WTC11 (cell line): ENCODE results near the gene CHSY3.

Experiments used
- CREB1 ChIP-seq: sonication (generic); formaldehyde crosslinking; IDR thresholded peaks from 2 replicates; pipeline ENCODE4 v1.8.0; 2023; ENCODE audit warnings: mild to moderate bottlenecking, missing genetic modification reagents
- JUN ChIP-seq: sonication (generic); formaldehyde crosslinking; IDR thresholded peaks from 2 replicates; pipeline ENCODE4 v1.8.0; 2023; ENCODE audit warnings: mild to moderate bottlenecking, missing genetic modification reagents
- NR3C1 ChIP-seq: sonication (generic); formaldehyde crosslinking; conservative IDR thresholded peaks from 2 replicates; pipeline ENCODE4 v1.8.1; 2023; ENCODE audit warnings: low read depth, mild to moderate bottlenecking, missing genetic modification reagents
- PRRX2 ChIP-seq: fragments of 250-450 bp; sonication (Bioruptor Pico); IDR thresholded peaks from 2 replicates; pipeline ENCODE4 v1.8.0; 2021; ENCODE audit warnings: mild to moderate bottlenecking
- RELA ChIP-seq: sonication (generic); formaldehyde crosslinking; IDR thresholded peaks from 2 replicates; pipeline ENCODE4 v1.8.1; 2022; ENCODE audit warnings: missing genetic modification reagents, mild to moderate bottlenecking, borderline replicate concordance
- TEAD1 ChIP-seq: sonication (generic); formaldehyde crosslinking; IDR thresholded peaks from 2 replicates; pipeline ENCODE4 v1.8.0; 2022; ENCODE audit warnings: mild to moderate bottlenecking, missing genetic modification reagents
- TF ChIP-seq, protein P1 (sequence below): sonication (generic); formaldehyde crosslinking; IDR thresholded peaks from 2 replicates; pipeline ENCODE4 v1.8.1; 2023; ENCODE audit warnings: mild to moderate bottlenecking, moderate library complexity, missing genetic modification reagents
- TF ChIP-seq, protein P2 (sequence below): fragments of 200-600 bp; IDR thresholded peaks from 2 replicates; pipeline ENCODE4 v1.8.0; 2022; ENCODE audit warnings: antibody characterized with exemption
- TF ChIP-seq, protein P3 (sequence below): sonication (generic); formaldehyde crosslinking; IDR thresholded peaks from 2 replicates; pipeline ENCODE4 v1.8.1; 2023; ENCODE audit warnings: mild to moderate bottlenecking, missing genetic modification reagents, moderate library complexity
- TF ChIP-seq, protein P4 (sequence below): sonication (generic); formaldehyde crosslinking; conservative IDR thresholded peaks from 2 replicates; pipeline ENCODE4 v1.8.1; 2023; ENCODE audit warnings: mild to moderate bottlenecking, low read depth, missing genetic modification reagents, moderate library complexity
- TF ChIP-seq, protein P5 (sequence below): sonication (generic); formaldehyde crosslinking; IDR thresholded peaks from 2 replicates; pipeline ENCODE4 v1.8.0; 2023; ENCODE audit warnings: mild to moderate bottlenecking, missing genetic modification reagents
- TF ChIP-seq, protein P6 (sequence below): sonication (generic); formaldehyde crosslinking; IDR thresholded peaks from 2 replicates; pipeline ENCODE4 v1.8.1; 2023; ENCODE audit warnings: mild to moderate bottlenecking, missing genetic modification reagents, moderate library complexity
- TF ChIP-seq, protein P7 (sequence below): sonication (generic); formaldehyde crosslinking; IDR thresholded peaks from 2 replicates; pipeline ENCODE4 v1.8.1; 2023; ENCODE audit warnings: mild to moderate bottlenecking, missing genetic modification reagents, borderline replicate concordance

DNA sequence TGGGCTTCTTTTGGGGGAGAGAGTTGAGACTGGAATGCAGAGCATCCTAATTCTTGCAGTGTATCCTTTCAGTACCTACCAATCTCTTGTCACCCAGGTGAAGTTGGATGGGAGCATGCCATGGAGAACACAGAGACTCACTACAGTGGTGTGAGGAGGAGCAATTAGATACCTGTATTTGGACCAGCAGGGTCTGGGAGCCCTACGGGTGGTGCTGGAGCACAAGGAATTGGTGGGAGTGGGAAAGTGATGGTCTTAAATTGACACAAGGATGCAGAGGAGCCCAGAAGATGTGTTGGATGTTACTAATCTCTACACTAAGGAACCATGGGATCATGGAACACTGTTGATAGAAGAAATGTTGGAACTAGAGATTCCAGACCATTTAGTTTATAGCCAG is 212.7 kb downstream of the CHSY3 start:
- TF ChIP-seq, protein P1, sequence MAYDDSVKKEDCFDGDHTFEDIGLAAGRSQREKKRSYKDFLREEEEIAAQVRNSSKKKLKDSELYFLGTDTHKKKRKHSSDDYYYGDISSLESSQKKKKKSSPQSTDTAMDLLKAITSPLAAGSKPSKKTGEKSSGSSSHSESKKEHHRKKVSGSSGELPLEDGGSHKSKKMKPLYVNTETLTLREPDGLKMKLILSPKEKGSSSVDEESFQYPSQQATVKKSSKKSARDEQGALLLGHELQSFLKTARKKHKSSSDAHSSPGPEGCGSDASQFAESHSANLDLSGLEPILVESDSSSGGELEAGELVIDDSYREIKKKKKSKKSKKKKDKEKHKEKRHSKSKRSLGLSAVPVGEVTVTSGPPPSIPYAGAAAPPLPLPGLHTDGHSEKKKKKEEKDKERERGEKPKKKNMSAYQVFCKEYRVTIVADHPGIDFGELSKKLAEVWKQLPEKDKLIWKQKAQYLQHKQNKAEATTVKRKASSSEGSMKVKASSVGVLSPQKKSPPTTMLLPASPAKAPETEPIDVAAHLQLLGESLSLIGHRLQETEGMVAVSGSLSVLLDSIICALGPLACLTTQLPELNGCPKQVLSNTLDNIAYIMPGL (CRISPR knock-in tag): no peak
- TF ChIP-seq, protein P2, sequence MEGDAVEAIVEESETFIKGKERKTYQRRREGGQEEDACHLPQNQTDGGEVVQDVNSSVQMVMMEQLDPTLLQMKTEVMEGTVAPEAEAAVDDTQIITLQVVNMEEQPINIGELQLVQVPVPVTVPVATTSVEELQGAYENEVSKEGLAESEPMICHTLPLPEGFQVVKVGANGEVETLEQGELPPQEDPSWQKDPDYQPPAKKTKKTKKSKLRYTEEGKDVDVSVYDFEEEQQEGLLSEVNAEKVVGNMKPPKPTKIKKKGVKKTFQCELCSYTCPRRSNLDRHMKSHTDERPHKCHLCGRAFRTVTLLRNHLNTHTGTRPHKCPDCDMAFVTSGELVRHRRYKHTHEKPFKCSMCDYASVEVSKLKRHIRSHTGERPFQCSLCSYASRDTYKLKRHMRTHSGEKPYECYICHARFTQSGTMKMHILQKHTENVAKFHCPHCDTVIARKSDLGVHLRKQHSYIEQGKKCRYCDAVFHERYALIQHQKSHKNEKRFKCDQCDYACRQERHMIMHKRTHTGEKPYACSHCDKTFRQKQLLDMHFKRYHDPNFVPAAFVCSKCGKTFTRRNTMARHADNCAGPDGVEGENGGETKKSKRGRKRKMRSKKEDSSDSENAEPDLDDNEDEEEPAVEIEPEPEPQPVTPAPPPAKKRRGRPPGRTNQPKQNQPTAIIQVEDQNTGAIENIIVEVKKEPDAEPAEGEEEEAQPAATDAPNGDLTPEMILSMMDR: no peak
- TF ChIP-seq, protein P3, sequence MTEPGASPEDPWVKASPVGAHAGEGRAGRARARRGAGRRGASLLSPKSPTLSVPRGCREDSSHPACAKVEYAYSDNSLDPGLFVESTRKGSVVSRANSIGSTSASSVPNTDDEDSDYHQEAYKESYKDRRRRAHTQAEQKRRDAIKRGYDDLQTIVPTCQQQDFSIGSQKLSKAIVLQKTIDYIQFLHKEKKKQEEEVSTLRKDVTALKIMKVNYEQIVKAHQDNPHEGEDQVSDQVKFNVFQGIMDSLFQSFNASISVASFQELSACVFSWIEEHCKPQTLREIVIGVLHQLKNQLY: no peak
- TF ChIP-seq, protein P4, sequence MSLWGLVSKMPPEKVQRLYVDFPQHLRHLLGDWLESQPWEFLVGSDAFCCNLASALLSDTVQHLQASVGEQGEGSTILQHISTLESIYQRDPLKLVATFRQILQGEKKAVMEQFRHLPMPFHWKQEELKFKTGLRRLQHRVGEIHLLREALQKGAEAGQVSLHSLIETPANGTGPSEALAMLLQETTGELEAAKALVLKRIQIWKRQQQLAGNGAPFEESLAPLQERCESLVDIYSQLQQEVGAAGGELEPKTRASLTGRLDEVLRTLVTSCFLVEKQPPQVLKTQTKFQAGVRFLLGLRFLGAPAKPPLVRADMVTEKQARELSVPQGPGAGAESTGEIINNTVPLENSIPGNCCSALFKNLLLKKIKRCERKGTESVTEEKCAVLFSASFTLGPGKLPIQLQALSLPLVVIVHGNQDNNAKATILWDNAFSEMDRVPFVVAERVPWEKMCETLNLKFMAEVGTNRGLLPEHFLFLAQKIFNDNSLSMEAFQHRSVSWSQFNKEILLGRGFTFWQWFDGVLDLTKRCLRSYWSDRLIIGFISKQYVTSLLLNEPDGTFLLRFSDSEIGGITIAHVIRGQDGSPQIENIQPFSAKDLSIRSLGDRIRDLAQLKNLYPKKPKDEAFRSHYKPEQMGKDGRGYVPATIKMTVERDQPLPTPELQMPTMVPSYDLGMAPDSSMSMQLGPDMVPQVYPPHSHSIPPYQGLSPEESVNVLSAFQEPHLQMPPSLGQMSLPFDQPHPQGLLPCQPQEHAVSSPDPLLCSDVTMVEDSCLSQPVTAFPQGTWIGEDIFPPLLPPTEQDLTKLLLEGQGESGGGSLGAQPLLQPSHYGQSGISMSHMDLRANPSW (CRISPR knock-in tag): no peak
- no peak for TF ChIP-seq NR3C1 (CRISPR knock-in tag)
- TF ChIP-seq TEAD1 (CRISPR knock-in tag): no peak
- TF ChIP-seq, protein P5, sequence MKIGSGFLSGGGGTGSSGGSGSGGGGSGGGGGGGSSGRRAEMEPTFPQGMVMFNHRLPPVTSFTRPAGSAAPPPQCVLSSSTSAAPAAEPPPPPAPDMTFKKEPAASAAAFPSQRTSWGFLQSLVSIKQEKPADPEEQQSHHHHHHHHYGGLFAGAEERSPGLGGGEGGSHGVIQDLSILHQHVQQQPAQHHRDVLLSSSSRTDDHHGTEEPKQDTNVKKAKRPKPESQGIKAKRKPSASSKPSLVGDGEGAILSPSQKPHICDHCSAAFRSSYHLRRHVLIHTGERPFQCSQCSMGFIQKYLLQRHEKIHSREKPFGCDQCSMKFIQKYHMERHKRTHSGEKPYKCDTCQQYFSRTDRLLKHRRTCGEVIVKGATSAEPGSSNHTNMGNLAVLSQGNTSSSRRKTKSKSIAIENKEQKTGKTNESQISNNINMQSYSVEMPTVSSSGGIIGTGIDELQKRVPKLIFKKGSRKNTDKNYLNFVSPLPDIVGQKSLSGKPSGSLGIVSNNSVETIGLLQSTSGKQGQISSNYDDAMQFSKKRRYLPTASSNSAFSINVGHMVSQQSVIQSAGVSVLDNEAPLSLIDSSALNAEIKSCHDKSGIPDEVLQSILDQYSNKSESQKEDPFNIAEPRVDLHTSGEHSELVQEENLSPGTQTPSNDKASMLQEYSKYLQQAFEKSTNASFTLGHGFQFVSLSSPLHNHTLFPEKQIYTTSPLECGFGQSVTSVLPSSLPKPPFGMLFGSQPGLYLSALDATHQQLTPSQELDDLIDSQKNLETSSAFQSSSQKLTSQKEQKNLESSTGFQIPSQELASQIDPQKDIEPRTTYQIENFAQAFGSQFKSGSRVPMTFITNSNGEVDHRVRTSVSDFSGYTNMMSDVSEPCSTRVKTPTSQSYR (CRISPR knock-in tag): no peak
- TF ChIP-seq, protein P6, sequence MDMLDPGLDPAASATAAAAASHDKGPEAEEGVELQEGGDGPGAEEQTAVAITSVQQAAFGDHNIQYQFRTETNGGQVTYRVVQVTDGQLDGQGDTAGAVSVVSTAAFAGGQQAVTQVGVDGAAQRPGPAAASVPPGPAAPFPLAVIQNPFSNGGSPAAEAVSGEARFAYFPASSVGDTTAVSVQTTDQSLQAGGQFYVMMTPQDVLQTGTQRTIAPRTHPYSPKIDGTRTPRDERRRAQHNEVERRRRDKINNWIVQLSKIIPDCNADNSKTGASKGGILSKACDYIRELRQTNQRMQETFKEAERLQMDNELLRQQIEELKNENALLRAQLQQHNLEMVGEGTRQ (CRISPR knock-in tag): no peak
- TF ChIP-seq, protein P7, sequence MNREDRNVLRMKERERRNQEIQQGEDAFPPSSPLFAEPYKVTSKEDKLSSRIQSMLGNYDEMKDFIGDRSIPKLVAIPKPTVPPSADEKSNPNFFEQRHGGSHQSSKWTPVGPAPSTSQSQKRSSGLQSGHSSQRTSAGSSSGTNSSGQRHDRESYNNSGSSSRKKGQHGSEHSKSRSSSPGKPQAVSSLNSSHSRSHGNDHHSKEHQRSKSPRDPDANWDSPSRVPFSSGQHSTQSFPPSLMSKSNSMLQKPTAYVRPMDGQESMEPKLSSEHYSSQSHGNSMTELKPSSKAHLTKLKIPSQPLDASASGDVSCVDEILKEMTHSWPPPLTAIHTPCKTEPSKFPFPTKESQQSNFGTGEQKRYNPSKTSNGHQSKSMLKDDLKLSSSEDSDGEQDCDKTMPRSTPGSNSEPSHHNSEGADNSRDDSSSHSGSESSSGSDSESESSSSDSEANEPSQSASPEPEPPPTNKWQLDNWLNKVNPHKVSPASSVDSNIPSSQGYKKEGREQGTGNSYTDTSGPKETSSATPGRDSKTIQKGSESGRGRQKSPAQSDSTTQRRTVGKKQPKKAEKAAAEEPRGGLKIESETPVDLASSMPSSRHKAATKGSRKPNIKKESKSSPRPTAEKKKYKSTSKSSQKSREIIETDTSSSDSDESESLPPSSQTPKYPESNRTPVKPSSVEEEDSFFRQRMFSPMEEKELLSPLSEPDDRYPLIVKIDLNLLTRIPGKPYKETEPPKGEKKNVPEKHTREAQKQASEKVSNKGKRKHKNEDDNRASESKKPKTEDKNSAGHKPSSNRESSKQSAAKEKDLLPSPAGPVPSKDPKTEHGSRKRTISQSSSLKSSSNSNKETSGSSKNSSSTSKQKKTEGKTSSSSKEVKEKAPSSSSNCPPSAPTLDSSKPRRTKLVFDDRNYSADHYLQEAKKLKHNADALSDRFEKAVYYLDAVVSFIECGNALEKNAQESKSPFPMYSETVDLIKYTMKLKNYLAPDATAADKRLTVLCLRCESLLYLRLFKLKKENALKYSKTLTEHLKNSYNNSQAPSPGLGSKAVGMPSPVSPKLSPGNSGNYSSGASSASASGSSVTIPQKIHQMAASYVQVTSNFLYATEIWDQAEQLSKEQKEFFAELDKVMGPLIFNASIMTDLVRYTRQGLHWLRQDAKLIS (CRISPR knock-in tag): no peak
- no peak for TF ChIP-seq PRRX2 (CRISPR knock-in tag)
- no peak for TF ChIP-seq CREB1
- no peak for TF ChIP-seq RELA (CRISPR knock-in tag)
- no peak for TF ChIP-seq JUN (CRISPR knock-in tag)
